ENCODE results near the gene MTMR3.

Gene MTMR3

DNA sequence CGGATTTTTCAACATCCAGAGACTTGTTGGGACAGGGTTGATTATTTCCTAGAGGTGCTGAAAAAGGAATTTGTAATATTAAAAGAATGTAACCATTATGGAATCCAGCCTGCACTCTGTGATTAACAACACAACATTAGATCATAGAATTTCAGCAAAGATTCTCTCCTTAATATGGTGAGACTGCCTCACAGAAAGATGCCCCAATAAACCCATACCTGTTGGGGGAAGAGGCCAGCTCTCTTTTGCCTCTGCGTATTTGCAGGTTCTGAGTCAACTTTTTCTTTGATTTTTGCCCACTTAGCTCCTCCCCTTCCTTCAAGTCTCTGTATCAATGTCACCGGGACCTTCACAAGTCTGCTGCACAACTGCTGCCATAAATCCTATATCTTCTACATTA, 12.4 kb upstream of the MTMR3 start:
- no peak for DNase-seq (ENCODE audit: low read depth in 2 of 2)

DNA sequence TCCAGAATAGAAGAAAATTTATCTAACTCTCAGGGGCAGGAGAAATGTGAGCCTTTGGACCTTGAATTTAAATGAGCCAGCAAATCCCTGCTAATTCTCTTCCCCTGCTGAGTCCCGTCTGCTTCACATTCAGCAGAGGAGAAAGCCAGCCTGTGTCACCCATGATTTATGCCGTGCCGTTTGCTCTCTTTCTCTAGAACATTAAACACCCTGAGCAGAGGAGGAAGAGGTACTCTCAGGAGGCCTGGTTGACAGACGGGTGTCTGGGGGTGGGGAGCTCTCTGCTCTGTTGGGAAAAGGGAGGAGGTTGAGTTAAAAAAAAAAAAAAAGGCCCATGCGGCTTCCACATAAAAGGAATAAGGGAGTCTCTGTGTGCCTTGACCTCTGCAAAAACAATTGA, 11.3 kb upstream of the MTMR3 start:
- no peak for DNase-seq (ENCODE audit: low read depth in 2 of 2)

DNA sequence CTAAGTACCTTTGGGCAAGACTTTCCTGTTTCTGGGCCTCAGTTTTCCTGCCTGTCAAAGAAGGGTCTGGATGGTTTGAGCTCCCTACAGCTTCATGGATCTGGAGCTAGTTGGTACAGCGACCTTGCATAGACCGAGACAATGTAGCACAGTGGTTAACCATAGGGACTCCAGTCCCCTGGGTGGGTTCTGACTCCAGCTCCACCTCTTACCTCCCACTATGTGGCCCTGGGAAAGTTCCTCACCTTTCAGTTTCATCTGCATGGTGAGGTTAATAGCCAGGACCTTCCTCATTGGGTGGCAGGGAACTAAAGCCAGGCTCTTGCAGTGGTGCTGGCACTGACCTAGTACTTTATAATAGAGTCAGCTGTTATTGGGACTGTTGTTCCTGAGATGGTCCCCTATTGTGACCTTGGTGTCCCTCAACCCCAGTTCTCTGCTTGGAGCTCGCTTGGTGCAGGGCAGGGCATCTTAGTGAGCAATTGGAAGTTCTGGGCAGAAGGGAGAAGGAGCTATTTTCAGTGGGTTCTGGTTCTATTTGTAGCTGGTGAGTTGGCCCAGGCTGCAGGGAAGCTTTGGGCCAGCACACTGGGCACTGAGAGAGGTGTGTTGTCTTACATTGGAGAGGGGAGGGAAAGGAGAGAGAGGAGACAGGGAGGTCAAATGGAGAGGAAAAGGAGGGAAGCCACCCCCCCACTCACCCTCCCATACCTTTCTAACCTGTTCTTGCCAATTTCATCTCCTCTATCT, 10.7 kb upstream of the MTMR3 start:
- no peak for DNase-seq (ENCODE audit: low read depth in 2 of 2)

DNA sequence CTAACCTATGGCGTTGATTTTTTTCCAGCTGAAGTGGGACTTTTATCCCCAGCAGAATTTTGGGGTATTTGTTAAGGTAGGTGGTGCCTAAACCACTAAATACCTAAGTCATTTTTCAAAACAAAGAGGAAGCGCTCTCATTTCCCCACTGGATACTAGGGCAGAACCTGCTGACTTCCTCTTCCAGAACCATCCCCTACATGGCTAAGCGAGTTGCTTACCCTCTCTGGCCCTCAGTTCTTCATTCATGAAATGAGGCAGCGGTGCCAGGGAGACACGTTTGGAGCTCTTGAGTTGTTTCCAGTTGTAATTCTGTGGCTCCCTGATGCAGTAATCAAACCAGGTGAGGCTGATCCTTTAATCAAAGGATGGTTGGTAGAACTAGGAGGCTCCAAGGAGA, 10.0 kb upstream of the MTMR3 start:
- DNase-seq (ENCODE audit: low read depth in 2 of 2): no peak

DNA sequence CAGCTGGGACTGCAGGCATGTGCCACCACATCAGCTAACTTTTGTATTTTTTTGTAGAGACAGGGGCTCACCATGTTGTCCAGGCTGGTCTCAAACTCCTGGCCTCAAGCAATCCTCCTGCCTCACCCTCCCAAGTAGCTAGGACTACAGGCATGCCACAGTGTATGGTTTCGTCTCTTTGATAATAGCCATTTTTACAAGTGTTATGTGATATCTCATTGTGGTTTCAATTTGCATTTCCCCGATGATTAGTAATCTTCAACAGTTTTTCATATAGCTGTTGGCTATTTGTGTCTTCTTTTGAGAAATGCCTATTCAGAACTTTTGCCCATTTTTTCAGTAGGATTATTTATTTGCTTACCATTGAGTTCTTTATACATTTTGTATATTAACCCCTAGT, 9.0 kb upstream of the MTMR3 start:
- no peak for DNase-seq (ENCODE audit: low read depth in 2 of 2)

DNA sequence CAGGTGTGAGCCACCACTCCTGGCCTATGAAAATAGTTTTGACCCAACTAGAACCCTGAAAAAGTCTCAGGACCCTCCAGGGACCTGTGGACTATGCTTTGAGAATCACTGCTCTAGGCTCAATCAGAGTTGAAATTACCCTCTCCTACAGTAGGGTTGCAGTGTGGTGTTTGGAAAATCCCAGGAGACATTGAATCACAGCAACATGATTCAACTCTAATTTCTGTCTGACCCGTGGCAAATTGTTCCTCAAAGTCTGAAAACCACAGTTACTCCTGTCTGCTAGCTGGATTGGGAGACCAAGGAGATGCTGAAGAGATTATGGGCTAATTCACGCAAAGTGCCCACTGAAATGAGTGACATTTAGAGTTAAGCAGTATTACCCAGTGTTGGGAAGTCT, 5.4 kb upstream of the MTMR3 start:
- DNase-seq (ENCODE audit: low read depth in 2 of 2): no peak

DNA sequence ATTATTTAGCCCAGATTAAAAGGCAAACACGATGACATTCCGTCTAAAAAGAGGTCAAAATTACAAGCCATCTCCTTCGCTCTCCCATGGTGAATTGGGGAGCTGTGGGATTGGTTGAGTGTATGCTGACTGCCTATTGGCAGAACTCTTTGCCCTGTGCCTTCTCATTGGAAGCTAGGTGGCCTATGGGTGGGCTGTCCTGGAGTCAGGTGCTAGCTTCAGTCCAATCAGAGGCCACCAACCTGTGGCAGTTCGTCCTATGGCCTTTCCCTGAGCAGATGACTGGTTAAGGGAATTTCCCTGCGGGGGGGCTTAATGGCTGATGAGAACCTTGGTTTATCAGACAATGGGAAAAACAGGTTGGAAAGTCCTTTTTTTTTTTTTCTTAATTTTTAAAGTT, 3.2 kb upstream of the MTMR3 start:
- DNase-seq (ENCODE audit: low read depth in 2 of 2): no peak

DNA sequence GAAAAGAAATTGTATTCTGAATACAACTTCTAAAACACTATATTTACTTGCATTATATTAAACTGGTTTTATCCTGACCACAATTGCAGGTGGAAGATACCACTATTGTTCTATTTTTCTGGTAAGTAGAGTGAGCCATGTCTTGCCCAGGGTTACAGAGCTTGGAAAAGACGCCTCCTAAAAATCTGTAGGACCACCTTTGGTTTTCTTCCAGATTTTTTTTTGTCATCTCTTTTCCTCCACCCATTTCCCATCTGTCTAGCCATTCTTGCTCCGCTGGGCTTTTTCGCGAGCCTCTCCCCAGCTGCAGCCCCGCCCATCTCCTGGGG, 294 bp upstream of the MTMR3 start:
- no peak for DNase-seq (ENCODE audit: low read depth in 2 of 2)

DNA sequence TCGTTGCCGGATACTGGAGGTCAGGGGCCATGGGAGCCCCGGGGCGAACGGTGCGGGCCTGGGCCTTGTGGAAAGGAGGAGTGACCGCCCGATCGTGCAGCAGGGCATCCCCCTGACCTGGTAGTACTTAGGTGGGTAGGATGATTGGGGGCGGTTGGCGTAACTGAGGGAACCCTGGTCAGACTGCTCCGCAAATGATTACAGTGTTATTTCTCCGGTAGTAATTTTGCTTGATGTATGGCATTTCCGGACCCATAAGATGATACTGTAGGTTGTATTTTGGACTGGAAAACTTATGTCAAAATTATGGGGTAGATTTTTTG, 762 bp downstream of the MTMR3 start:
- no peak for DNase-seq (ENCODE audit: low read depth in 2 of 2)

DNA sequence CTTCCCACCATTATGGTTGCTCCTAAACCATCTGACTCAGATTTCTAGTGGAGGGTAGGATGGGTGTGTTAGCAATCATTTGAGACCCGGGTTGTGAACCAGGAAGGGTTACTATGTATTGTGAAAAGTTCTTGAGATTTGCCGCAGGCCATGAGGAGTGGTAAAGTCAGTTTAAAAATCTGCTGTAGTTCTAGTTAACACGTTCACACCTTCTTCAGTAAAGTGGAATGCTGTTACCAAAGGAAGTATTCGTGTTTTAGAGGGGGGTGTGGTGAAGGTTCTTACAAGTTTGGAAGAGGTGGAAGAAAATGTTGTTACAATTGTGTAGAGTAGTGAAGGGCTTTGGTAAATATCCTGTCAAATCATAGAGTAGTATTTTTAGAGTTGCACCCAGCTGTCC, 2.6 kb downstream of the MTMR3 start:
- DNase-seq (ENCODE audit: low read depth in 2 of 2): no peak

DNA sequence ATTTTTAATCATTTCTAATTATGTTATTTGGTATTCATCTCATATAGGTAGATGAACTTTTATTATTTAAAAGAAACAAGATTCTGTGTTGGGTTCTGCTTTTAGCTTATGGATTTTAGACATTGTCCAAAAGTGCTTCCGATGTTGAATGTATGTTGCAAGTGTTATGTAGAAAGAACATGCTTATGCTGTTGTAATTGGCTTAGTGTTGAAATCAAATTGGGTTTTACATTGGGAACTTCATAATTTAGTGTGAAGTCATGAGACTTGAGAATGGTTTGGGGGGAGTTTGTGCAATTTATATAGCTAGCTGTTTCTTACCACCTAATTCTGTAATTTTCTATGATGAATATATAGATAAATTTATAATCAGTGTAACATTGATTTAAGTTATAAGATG, 3.6 kb downstream of the MTMR3 start:
- no peak for DNase-seq (ENCODE audit: low read depth in 2 of 2)

DNA sequence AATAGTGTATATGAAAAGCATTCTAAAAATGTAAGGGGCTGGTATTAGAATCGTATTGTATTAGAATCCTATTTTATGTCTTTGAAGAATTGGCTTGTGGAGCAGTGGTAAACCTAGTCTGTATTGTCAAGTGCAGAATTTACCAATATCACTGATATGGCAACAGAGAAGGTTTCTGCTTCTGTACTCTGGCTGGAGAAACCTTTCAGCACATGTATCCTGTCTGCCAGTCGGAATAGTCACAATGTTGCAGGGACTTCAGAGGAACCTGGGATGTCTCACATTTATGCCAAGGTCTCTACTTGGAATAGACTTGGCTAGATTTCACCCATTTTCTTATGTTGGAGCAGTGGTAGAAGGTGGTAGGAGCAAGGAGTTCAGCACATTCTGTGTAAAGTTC, 4.4 kb downstream of the MTMR3 start:
- DNase-seq (ENCODE audit: low read depth in 2 of 2): no peak

DNA sequence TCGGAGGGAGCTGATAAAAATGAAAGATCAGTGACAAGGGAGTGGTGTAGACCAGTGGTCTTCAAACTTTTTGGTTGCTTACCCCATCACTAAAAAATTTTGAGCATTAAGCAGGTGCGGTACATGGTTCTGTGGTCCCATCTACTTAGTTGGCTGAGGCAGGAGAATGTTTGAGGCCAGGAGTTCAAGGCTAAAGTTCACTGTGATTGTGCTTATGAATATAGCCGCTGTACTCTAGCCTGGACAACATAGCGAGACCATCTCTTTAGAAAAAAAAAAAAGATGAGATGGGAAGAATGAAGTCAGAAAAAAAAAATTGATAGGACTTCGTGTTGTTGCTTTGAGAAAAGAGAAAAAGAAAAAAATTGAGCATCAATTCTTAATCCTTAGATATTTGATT, 7.8 kb downstream of the MTMR3 start:
- no peak for DNase-seq (ENCODE audit: low read depth in 2 of 2)

DNA sequence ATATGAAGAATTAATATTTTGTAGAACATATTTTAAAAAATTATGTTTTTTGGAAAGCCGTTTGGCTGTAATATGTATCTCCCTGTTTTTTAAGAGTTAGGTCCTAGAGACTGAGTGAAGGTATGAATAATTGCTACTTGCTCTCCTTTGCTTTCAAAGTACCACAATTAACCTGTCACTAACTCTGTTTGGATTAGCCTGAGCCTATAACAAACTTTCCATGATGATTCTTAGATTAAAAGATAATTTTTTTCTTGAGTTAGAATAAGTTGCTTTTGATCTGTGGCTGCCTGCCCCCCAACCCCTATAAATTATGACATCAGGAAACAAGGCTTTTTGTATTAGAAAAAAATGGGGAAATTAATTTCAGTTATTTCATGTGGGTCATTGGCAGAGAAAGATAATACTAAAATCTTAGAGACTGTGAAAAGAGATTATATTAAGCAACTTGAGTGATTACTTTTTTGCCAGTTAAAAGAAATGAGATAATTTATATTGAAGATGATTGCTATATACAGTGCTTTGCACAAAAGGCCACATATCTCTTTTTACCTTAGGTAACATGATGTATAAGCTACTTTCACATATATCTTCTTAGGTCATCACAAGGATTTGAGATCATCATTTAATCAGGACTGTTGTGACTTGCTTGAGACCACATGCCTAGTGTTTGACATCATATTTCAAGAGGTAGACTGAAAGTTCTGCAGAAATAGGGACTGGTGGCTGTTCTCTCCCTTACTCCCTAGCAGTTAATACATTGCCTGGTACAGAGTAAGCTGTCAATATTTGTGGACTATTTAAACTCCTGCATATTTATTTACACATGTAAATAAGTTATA, 9.6 kb downstream of the MTMR3 start:
- no peak for DNase-seq (ENCODE audit: low read depth in 2 of 2)

DNA sequence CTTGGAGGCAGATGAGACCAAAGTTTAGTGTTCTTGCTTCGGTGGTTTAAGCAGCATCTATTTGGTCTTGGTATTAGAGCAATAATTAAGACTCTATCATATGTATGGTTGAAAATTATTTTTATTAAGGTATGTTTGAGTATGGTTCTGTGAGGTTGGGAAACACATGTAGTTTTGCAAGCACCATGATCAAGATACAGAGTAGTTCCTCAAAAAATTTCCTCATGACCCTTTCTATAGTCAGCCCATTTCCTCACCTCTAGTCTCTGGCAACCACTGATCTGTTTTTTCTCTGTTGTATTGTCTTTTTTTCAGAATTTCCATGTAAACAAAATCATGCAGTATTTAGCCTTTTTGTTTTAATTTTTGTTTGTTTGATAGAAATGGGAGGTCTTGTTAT, 18.4 kb downstream of the MTMR3 start:
- no peak for DNase-seq (ENCODE audit: low read depth in 2 of 2)

DNA sequence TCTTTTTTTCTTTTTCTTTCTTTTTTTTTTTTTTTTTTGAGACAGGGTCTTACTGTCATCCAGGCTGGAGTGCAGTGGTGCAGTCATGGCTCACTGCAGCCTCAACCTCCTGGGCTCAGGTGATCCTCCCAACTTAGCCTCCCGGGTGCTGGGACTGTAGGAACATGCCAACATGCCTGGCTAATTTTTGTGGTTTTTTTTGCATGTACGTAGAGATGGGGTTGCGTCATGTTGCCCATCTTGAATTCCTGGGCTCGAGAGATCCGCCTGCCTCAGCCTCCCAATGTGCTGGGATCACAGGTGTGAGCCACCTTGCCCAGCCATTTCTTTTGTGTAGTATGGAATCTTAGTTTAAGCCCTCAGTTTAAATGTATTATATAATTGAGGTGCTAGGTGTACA, 20.4 kb downstream of the MTMR3 start:
- DNase-seq (ENCODE audit: low read depth in 2 of 2): no peak

DNA sequence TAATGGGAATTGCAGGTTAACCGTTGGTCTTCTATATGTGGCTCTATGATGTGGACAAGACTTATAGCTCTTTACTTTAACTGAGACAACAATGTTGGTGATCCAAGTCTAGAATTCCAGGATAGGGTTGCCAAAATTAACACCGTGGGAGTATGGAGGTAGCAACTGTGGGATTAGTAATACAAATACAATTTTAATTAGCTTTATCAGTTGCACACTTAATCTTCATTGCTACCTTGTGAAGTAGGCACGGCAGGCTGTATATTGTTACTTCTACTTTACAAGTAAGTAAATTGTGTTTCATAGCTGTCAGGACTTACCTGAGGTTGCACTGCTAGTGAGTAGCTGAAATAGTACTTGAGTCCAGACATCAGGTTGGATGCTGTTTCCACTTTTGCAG, 21.0 kb downstream of the MTMR3 start:
- DNase-seq (ENCODE audit: low read depth in 2 of 2): no peak

DNA sequence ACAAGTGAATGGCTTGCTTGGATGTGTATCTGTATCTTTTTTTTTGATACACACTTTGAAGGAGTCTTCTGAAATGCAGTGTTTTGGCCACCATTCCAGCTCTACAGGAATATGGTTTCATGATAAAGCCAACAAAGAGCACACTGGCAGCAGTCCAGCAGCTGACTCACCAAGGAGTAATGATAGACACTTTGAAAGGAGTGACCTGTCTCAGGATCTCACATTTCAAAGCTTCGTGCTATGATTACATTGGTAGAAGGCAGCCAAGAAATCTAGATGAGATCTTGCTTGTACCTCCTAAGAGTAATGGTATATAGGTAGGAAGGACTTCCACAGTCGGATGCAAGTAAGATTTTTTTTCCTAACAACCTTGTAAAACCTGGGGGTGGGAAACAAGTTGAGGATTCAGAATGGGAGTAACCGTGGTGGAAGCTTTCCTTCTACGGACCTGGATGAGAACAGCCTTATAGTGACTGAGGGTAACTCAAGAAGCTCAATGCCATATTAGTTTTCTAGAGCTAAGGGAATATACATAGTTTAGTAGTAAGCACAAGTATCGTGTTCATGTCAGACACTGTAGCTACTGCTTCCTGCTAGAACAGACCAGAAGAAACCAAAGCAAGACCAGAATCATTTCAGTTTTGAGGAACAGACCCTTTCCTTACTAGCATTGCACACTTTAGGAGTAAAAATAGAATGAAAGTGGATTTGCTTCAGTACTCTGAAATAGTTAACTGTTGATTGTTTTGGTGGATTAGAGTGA, 25.0 kb downstream of the MTMR3 start:
- DNase-seq (ENCODE audit: low read depth in 2 of 2): no peak

DNA sequence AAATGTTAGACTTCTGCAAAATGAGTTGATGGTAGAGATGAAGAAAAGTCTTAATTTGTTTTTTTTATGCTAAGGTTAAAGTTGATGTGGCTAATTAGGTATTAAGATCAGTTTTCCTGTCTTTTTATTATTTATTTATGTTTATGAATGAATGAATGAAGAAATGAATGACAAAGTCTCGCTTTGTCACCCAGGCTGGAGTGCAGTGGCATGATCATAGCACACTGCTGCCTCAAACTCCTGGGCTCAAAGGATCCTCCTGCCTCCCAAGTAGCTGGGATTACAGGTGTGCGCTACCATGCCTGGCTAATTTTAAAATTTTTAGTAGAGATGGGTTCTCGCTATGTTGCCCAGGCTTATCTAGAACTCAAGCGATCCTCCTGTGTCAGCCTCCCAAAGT, 29.2 kb downstream of the MTMR3 start:
- DNase-seq (ENCODE audit: low read depth in 2 of 2): no peak

DNA sequence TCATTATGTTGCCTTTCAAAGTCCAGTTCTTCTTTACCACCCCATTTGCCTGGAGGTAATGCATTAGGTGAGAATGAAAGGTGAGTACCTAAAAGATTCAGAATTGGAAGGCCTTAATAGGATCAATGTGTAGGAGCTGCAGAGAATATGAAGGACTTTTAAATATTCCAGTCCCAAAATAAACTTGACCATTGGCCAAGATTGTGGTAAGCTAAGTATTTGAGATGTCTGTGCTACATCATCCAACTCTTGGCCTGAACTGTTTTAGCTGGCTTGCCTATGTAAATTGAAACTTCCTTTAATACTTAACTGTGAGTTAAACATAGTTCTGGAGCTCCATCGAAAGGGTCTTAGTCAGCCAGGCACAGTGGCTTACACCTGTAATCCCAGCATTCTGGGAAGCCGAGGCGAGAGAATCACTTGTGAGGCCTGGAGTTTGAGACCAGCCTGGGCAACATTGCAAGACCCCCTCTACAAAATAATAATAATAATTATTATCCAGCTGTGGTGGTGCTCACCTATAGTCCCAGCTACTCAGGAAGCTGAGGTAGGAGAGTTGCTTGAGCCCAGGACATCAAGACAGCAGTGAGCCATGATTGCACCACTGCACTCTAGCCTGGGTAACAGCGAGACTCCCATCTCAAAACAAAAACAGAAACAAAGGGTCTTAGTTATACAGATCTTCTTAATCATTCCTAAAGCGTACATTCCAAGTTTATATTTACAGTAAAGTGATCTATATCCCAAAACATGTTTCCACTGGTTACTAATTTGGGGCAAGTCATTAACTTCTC, 29.8 kb downstream of the MTMR3 start:
- no peak for DNase-seq (ENCODE audit: low read depth in 2 of 2)

DNA sequence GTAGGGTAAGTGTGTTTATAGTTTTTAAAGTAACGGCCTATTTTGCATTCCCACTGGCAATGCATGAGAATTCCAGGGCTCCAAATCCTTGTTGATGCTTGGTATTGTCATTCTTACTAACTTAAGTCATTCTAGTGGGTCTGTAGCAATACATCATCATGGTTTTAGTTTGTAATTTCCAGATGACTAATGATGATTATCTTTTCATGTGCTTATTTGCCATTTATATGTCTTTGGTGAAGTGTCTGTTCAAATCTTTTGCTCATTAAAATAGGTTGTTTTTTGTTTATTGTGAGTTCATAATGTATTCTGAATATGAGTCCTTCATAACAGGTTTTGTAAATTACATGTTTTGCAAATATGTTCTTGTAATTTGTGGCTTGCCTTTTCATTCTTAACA, 31.2 kb downstream of the MTMR3 start:
- DNase-seq (ENCODE audit: low read depth in 2 of 2): no peak

DNA sequence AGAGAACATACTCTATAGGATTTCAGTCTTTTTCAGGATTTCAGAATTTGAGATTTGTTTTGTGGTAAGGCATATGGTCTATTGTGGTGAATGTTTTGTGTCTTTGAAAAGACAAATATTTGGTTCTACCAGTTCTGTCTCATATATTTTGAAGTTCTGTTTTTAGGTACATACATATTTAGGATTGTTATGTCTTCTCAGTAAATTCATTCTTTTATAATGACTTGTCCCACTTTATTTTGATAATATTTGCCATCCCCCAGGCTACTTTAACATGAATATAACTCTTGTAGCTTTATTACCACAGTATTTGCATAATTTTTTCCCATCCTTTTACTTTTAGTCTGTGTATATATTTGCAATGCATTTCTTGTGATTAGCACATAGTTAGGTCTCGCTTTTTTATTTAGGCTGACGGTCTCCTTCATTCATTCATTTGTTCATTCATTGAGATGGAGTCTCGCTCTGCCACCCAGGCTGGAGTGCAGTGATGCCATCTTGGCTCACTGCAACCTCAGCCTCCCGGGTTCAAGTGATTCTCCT, 32.1 kb downstream of the MTMR3 start:
- DNase-seq (ENCODE audit: low read depth in 2 of 2): no peak

All from stimulated activated CD4-positive, alpha-beta T cell treated with anti-CD3 and anti-CD28 coated beads, Interleukin-1b, Interleukin-23, amount 100 ng/mL, for 1 hour (primary cell).